Keratinocyte (primary cell): ENCODE results near the gene APOL1. TPM values are rescaled to one million over a fixed set of nuclear protein-coding genes. Genes with fewer than 3 reads are reported as not detected.

ENCODE experiments used
- DNase-seq: peaks from one replicate; pipeline ENCODE4 v3.0.0-alpha.2; 2011; ENCODE audit warnings: low read depth, missing footprints, low spot score
- FAIRE-seq: peaks from 2 replicates; lab custom pipeline; 2011; peaks lifted over from hg19 to GRCh38; lab: Jason Lieb, UNC
- H2AFZ ChIP-seq: 2 replicates; pipeline ENCODE4 v1.6.0; 2012; ENCODE audit warnings: low read length, control low read depth, inconsistent platforms; ENCODE audit not compliant: control insufficient read depth
- H3K27ac ChIP-seq: 2 replicates; pipeline ENCODE4 v1.5.1; 2011; ENCODE audit warnings: low read length; ENCODE audit not compliant: control insufficient read depth, insufficient read depth
- H3K27me3 ChIP-seq: 3 replicates; pipeline ENCODE4 v1.6.0; 2011; ENCODE audit warnings: low read length; ENCODE audit not compliant: control insufficient read depth, insufficient read depth; ENCODE audit errors: extremely low read depth
- H3K36me3 ChIP-seq, 2 experiments: 2 replicates in 1 of 2; 3 replicates in 1 of 2; pipeline ENCODE4 v1.5.1; 2011; ENCODE audit warnings: low read length in 2 of 2, mild to moderate bottlenecking in 1 of 2; ENCODE audit not compliant: control insufficient read depth in 2 of 2, insufficient read depth in 2 of 2; ENCODE audit errors: extremely low read depth in 1 of 2
- H3K4me1 ChIP-seq: 3 replicates; pipeline ENCODE4 v1.5.1; 2011; ENCODE audit warnings: low read length; ENCODE audit not compliant: control insufficient read depth, insufficient read depth; ENCODE audit errors: extremely low read depth
- H3K4me2 ChIP-seq: 3 replicates; pipeline ENCODE4 v1.6.0; 2011; ENCODE audit warnings: low read depth, low read length; ENCODE audit not compliant: control insufficient read depth, insufficient read depth; ENCODE audit errors: extremely low read depth
- H3K4me3 ChIP-seq, 3 experiments: fragments of 200-600 bp in 1 of 3; sonication (generic) in 1 of 3; 2 replicates in 2 of 3; 3 replicates in 1 of 3; pipeline ENCODE4 v1.5.1; 2011 to 2016; ENCODE audit warnings: low read length in 3 of 3, mild to moderate bottlenecking in 3 of 3, control low read depth in 2 of 3, inconsistent platforms in 1 of 3, low read depth in 1 of 3, mixed read lengths in 1 of 3, mixed run types in 1 of 3, moderate library complexity in 1 of 3; ENCODE audit not compliant: control insufficient read depth in 2 of 3, insufficient read depth in 2 of 3; ENCODE audit errors: extremely low read depth in 1 of 3
- H3K79me2 ChIP-seq: 2 replicates; pipeline ENCODE4 v1.6.0; 2012; ENCODE audit warnings: low read length; ENCODE audit not compliant: control insufficient read depth, insufficient read depth
- H3K9ac ChIP-seq: 3 replicates; pipeline ENCODE4 v1.6.0; 2011; ENCODE audit warnings: low read length; ENCODE audit not compliant: control insufficient read depth, insufficient read depth; ENCODE audit errors: extremely low read depth
- H3K9me1 ChIP-seq: 3 replicates; pipeline ENCODE4 v1.6.0; 2011; ENCODE audit warnings: low read length; ENCODE audit not compliant: control insufficient read depth, insufficient read depth; ENCODE audit errors: extremely low read depth
- H3K9me3 ChIP-seq: 2 replicates; pipeline ENCODE4 v1.5.1; 2012; ENCODE audit warnings: low read depth, low read length; ENCODE audit not compliant: control insufficient read depth
- H4K20me1 ChIP-seq: 3 replicates; pipeline ENCODE4 v1.6.0; 2011; ENCODE audit warnings: low read length; ENCODE audit not compliant: control insufficient read depth, insufficient read depth; ENCODE audit errors: extremely low read depth
- EZH2 ChIP-seq: IDR thresholded peaks from one replicate; pipeline ENCODE4 v1.6.1; 2012; ENCODE audit warnings: inconsistent platforms, mild to moderate bottlenecking, low read length, moderate library complexity
- dilution Hi-C: fragments of 300-500 bp; cut with MboI; formaldehyde crosslinking; loops from one replicate; pipeline ENCODE4 v1.7.0; 2020; ENCODE audit warnings: low sequenced_read_pairs; ENCODE audit not compliant: extremely low pct_ligation_motif_present
- polyA plus RNA-seq, 5 experiments: library from polyadenylated mRNA; depleted of rRNA in 3 of 5; stranded (reverse) in 3 of 5; stranded (forward) in 1 of 5; unstranded in 1 of 5; fragments of >200 nt; gene quantifications; 1 replicate in 1 of 5; 2 replicates in 3 of 5; 3 replicates in 1 of 5; pipeline versions ENCODE4 v1.2.1 to v1.2.3, GENCODE V29; 2011 to 2012; ENCODE audit warnings: missing spikeins in 2 of 5, low read depth in 1 of 5, low replicate concordance in 1 of 5
- TF ChIP-seq, protein P1 (sequence below), 3 experiments: IDR thresholded peaks in 1 of 3; conservative IDR thresholded peaks in 1 of 3; optimal IDR thresholded peaks in 1 of 3; 2 replicates in 2 of 3; 3 replicates in 1 of 3; pipeline versions ENCODE3 to v1.5.1; 2011; ENCODE audit warnings: low read length in 3 of 3, mild to moderate bottlenecking in 3 of 3, moderate library complexity in 2 of 3, control low read depth in 1 of 3, inconsistent platforms in 1 of 3; ENCODE audit not compliant: insufficient read depth in 2 of 3; ENCODE audit errors: extremely low read depth in 1 of 3

APOL1 gene
- polyA plus RNA-seq, 1 donor (not counting 4 experiments of a cell fraction or from before 2014, with no cell fraction given): 3.0 TPM

DNA sequence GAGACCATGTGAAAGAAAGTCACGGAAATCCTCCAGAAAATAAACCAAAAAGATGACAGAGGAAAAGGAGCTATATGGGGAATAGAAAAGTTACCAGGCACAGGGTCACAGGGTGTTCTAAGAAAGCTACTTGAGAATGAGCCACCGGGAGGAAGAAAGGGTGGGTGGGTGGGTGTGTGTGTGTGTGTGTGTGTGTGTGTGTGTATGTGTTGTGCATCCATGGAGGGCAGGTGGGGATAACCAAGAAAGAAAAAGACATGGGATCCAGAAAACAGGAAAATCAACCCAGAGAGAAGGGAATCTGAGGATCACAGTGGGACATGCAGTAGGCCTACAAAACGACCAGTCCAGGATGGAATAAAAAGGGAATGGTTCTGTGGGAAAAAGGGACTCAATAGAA lies 17.3 kb upstream of the APOL1 start:
- Histone ChIP-seq H2AFZ (no peak overlapping the region), H3K36me3 (peaks cover 6 to 16% of the 10 kb centered on the region in 2 experiments), H3K9me3 (no peaks in the 10 kb centered on the region), H3K4me1 (peaks cover 16% of the 10 kb centered on the region), H3K4me2 (no peak overlapping the region), H3K27ac (no peak overlapping the region), H3K9ac (no peak overlapping the region), H3K4me3 (no peak overlapping the region), H3K27me3 (no peaks in the 10 kb centered on the region), H3K79me2 (peaks cover 18% of the 10 kb centered on the region), H3K9me1 (no peaks in the 10 kb centered on the region), H4K20me1 (no peaks in the 10 kb centered on the region)
- FAIRE-seq: no peak
- no peak for TF ChIP-seq EZH2
- TF ChIP-seq, protein P1, sequence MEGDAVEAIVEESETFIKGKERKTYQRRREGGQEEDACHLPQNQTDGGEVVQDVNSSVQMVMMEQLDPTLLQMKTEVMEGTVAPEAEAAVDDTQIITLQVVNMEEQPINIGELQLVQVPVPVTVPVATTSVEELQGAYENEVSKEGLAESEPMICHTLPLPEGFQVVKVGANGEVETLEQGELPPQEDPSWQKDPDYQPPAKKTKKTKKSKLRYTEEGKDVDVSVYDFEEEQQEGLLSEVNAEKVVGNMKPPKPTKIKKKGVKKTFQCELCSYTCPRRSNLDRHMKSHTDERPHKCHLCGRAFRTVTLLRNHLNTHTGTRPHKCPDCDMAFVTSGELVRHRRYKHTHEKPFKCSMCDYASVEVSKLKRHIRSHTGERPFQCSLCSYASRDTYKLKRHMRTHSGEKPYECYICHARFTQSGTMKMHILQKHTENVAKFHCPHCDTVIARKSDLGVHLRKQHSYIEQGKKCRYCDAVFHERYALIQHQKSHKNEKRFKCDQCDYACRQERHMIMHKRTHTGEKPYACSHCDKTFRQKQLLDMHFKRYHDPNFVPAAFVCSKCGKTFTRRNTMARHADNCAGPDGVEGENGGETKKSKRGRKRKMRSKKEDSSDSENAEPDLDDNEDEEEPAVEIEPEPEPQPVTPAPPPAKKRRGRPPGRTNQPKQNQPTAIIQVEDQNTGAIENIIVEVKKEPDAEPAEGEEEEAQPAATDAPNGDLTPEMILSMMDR (optimal IDR thresholded peaks at IDR 0.05 in 1 of 3, IDR thresholded peaks at IDR 0.05 in 1 of 3, conservative IDR thresholded peaks at IDR 0.05 in 1 of 3; ENCODE audit: extremely low read depth in 1 of 3, insufficient read depth in 2 of 3, low read length in 3 of 3): no peak
- DNase-seq: no peak
- dilution Hi-C loops: no loop called here

DNA sequence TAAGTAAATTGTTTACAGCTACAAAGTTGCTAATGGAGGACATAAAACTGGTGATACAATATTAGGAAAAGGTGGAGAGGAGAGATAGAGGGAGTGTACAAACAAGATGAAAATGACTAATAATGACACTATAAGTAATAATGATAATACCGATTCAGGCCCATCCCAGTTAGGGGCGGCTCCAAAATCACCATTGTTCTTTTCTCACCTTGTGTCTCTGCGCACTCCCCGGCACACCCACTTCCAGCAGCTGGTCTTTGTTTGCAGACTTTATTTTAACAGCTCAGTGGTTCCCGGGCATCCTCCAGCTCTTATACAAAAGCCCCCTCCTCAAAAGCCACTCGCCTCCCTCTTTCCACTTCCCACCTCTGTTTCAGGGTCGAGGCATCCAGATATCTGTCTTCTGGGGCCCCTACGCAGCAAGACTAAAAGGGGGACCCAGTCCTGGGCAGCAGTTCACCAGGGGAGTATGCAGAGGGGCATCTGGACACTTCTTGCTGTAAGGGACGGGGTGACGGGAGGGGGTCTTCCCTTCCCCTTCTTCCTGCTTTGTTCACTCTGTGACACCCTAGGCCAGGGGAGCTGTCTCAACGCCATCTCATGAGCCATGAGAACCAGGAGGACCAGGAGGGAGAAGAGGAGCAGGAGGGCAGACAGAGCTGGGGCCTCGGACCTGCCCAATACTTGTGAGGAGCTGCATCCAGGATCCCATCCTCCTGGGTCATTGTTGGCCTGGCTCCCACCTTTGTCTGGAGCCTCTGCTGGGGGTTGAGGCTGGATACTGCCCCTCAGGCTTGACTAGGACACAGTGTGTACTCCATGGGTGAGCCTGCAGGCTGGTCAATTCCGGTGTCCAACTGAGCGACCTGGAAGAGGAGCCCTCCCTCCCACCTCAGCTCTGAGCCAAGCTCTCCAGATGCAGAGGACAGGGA lies 16.3 kb upstream of the APOL1 start:
- FAIRE-seq: no peak
- dilution Hi-C loops: no loop called here
- no peak overlapping the region for H3K27ac ChIP-seq

More for the DNA sequence above, 16.3 kb upstream of the APOL1 start:
- no peaks in the 10 kb centered on the region for H4K20me1 ChIP-seq
- H3K9me3 ChIP-seq: no peaks in the 10 kb centered on the region
- no peaks in the 10 kb centered on the region for H3K9me1 ChIP-seq
- no peak overlapping the region for H3K4me2 ChIP-seq
- H3K9ac ChIP-seq: no peak overlapping the region
- no peak for TF ChIP-seq EZH2
- TF ChIP-seq, protein P1 (optimal IDR thresholded peaks at IDR 0.05 in 1 of 3, IDR thresholded peaks at IDR 0.05 in 1 of 3, conservative IDR thresholded peaks at IDR 0.05 in 1 of 3; ENCODE audit: extremely low read depth in 1 of 3, insufficient read depth in 2 of 3, low read length in 3 of 3): no peak
- H3K27me3 ChIP-seq: no peaks in the 10 kb centered on the region
- no peak overlapping the region for H3K4me3 ChIP-seq
- peaks cover 4 to 11% of the 10 kb centered on the region in 2 experiments for H3K36me3 ChIP-seq
- H3K4me1 ChIP-seq: peaks cover 16% of the 10 kb centered on the region
- DNase-seq: no peak
- H3K79me2 ChIP-seq: peaks cover 18% of the 10 kb centered on the region
- H2AFZ ChIP-seq: no peak overlapping the region
